Regular cardiac myocyte (primary cell): ENCODE data around the gene PTRH2. TPM values are rescaled to one million over a fixed set of nuclear protein-coding genes. Genes with fewer than 3 reads are reported as not detected.

Experiments
- total RNA-seq: library from RNA; depleted of rRNA; stranded (reverse); fragments of >200 nt; gene quantifications from 2 replicates; pipeline ENCODE4 v1.2.3, GENCODE V29; 2014

Gene PTRH2
- total RNA-seq = 20.0 and 43.7 TPM in 2 replicates

GRCh38 chr17:59707149-59707970 lies at the start of gene PTRH2, which contains the start of gene VMP1:
Gene PTRH2, minus strand, starts transcription at chr17:59707430. Its CDS starts 9,452 bp downstream, at chr17:59697978.
Gene VMP1, plus strand, starts transcription at chr17:59707654. Its CDS starts 23,793 bp downstream, at chr17:59731447.

Other genes with a start within 250 kb of the PTRH2 start
- 43.3 and 78.6 TPM in 2 replicates for gene DHX40, start 141.8 kb downstream of the PTRH2 start, total RNA-seq
- gene CLTC, start 87.5 kb downstream of the PTRH2 start, total RNA-seq = 451 and 478 TPM in 2 replicates
- 200 and 253 TPM in 2 replicates for gene VMP1, start 224 bp upstream of the PTRH2 start, total RNA-seq
- gene TUBD1, start 185.5 kb upstream of the PTRH2 start, total RNA-seq = 7.3 and 9.8 TPM in 2 replicates
- gene RPS6KB1, start 185.7 kb upstream of the PTRH2 start, total RNA-seq = 17.3 and 18.0 TPM in 2 replicates